Fibroblast of gingiva (primary cell): Measurements from ENCODE around the gene ZNF816.
A peak's percentile ranks its signal among the peaks of the same experiment; 100 is the strongest.
"Not testable (repeated sequence)": the region's sequence is repeated elsewhere in the genome, so short reads cannot be mapped to it uniquely, and the experiment has no call there.

Source experiments
- DNase-seq: peaks from one replicate; pipeline ENCODE4 v3.0.0-alpha.2; 2011; ENCODE audit warnings: low read depth

ZNF816 gene

GRCh38 chr19:52924641-52925040 lies 38.0 kb downstream of the ZNF816 start:
- peak; percentile 54 for DNase-seq

DNA sequence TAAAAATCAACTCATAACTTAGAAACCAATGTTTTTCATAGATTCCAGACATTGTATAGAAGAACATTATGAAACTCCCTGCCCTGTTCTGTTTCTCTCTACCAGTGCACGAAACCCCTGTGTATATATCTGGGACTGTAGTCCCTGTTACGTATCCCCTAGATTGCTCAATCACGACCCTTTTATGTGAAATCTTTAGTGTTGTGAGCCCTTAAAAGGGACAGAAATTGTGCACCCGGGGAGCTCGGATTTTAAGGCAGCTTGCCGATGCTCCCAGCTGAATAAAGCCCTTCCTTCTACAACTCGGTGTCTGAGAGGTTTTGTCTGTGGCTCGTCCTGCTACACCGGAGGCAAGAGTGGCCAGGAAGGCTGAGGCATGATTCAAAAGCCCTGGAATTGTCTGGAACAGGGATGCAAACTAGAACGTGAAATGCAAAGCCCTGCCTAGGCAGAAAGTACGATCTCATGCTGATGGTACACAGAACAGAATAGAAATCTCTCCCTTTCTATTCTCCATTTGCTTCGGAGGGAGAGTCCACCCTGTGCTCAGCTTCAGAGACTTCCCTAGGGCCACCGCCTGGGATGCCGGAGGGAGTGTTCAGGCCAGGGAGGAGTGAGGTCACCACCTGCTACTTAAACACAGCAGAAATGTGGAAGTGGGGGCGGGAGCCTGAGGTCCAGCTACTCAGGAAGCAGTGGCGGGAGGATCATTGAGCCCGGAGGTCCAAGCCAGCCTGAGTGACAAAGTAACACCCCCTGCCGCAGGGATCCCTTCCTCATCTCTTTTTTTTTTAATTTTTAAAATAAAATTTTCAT lies 38.7 kb downstream of the ZNF816 start:
- peak; percentile 47 for DNase-seq

GRCh38 chr19:52922841-52923777 lies 39.6 kb downstream of the ZNF816 start, which contains the start of gene ZNF888:
TSS of gene ZNF888 (minus strand) at chr19:52923428. CDS start at chr19:52917873, 5,555 bp downstream.
- DNase-seq, result peak; percentile 73

GRCh38 chr19:52917531-52917930 lies 45.1 kb downstream of the ZNF816 start:
- DNase-seq, result no peak

- DNase-seq, result no peak
Observed at GRCh38 chr19:52910648-52911047, 52.0 kb downstream of the ZNF816 start.

- not testable (repeated sequence) for DNase-seq
Observed at GRCh38 chr19:52904052-52904780, 58.5 kb downstream of the ZNF816 start.

DNA sequence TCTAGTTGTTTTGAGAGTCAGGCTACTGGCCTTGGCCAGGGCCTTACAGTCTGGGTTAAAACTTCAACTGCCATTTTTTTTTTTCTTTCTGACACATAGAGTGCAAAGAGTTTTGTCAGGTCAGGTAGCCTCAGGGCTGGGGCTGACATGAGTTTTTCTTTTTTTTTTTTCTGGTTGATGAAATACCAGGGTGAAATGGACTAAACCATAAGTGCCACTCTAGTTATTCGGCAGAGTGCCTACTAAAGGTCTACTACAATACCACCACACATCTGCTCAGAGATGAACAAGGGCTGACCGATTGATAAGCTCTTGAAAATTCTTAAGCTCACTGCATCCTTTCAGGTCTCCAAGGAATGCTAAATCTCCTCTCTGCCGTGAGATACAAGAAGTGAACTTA lies 60.8 kb downstream of the ZNF816 start:
- no peak for DNase-seq
